GM21528 (cell line): Measurements from ENCODE around the gene DRG1.
"Not testable (repeated sequence)": the region's sequence is repeated elsewhere in the genome, so short reads cannot be mapped to it uniquely, and the experiment has no call there.

Experiments
- ATAC-seq: cut with Tn5 transposase; IDR thresholded peaks from one replicate; pipeline ENCODE4 v1.9.1; 2021; ENCODE audit warnings: mild to moderate bottlenecking, moderate library complexity; ENCODE audit not compliant: unreplicated experiment, low FRiP score

Gene DRG1

DNA sequence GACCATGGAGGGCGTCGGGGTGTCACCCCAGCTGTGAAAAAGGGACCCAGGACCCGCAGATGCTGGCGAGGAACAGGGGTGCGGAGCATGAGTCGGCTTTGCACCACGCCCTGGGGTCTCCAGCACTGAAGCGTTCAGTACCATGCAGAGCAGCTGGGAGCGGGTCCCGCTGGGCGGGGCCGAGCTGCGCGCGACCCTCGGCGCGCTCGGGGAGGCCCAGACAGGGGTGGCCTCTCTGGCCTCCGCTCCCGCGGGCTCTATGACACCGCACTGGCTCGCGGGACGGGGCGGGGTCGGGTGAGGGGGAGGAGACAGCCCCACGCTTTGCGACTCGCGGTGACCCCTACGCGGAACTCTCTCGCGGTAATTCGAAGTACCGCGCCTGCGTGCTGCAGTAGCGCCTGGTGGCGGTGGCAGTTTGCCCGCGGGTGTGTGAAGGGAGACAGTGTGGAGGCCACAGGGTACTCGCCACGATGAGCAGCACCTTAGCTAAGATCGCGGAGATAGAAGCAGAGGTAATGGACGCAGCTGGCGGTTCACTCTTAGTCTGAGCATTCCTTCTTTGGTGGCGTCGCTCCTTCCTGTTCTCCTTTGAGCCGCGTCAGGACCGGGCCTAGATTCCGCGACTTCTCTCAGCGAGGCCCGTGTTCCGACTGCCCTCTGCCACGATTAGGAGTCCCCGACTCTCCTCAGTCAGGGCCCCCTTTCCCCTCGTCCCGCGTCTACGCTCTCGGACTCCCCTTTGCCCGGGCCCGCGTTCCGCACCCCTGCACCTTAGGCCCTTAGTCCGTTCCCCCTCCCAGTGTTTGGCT, at the start of gene DRG1:
DRG1 (plus strand) TSS at position 394 of the 812 bp plus-strand sequence; CDS start at position 474, 80 bp downstream.
- peak; percentile 96 for ATAC-seq

DNA sequence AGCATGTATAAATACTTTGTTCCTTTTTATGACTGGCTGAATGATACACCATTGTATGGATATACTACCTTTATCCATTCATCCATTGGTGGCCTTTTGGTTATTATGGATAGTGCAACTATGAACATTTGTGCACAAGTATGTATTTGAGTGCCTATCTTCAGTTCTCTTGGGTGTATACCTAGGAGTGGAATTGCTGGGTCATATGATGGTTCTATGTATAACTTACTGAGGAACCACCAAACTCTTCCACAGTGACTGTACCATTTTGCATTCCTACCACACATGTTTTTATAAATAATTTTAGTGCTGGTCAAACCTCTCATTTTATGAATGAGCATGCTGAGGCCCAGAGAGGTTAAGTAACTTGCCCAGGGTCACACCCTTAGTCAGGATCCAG, 49.4 kb upstream of the DRG1 start:
- ATAC-seq, result no peak

- no peak for ATAC-seq
Observed at GRCh38 chr22:31350410-31350863, 49.0 kb upstream of the DRG1 start.

- ATAC-seq, result no peak
Observed at GRCh38 chr22:31354515-31354914, 44.9 kb upstream of the DRG1 start.

- no peak for ATAC-seq
Observed at GRCh38 chr22:31360029-31360428, 39.4 kb upstream of the DRG1 start.

GRCh38 chr22:31361743-31362142, 37.7 kb upstream of the DRG1 start:
- no peak for ATAC-seq

- no peak for ATAC-seq
Observed at GRCh38 chr22:31363885-31364465, 35.4 kb upstream of the DRG1 start.

DNA sequence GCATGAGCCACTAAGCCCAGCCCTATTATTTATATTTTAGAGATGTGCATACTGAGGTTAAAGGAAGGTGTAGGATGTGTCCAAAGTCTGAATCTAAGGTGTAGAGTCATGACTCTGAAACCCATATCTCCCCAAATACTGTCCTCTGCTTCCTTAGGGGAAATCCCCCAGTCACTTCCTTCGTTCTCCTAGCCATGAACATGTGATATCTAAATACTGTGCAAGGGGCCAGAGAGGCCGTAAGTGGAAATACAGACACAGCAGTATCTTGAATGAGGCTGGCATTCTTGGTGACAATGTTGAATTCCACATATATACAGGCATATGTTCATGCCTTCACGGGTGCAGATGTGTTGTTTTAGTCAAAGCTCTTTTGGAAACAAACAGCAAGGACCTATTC, 32.0 kb upstream of the DRG1 start:
- ATAC-seq, result no peak

DNA sequence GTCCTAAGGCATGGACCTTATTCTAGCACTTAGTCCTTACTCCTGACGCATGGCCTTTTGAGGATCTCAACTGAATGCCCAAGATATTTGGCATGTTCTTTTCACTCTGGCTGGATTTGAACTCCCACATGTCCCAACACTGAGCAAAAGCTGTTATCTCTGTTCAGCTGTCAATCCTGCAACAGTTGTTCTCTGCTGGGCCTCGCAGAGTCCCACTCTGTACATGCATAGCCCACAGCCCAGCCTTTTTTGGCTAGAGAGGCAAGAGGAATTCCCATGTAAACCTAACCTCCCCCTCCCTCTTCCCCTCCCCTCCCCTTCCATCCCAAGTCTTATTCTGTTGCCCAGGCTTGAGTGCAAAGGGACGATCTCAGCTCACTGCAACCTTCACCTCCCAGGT, 21.8 kb upstream of the DRG1 start:
- ATAC-seq, result no peak

DNA sequence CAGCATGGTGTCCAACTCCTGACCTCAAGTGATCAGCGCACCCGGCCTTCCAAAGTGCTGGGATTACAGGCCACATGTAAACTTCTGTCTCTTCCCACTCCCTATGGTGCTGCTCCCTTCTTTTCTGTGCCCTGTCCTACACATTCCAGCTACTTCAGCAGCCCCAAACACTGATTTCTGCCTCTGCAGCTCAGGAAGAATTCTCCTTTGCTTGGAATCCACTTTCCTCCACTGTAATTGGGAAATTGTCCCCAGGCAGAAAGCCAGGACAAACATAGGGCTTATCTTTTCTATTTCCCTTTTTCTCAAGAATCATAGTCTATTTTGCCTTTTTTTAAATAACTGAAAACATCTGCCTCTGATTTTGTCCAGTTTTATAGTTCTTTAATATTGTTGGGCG, 21.3 kb upstream of the DRG1 start:
- ATAC-seq, result no peak

- ATAC-seq, result not testable (repeated sequence)
Observed at GRCh38 chr22:31378651-31379050, 20.8 kb upstream of the DRG1 start.

GRCh38 chr22:31393893-31394292, 5.5 kb upstream of the DRG1 start:
- ATAC-seq, result no peak

GRCh38 chr22:31394326-31394725, 5.1 kb upstream of the DRG1 start:
- ATAC-seq, result no peak

- ATAC-seq, result no peak
Observed at GRCh38 chr22:31398231-31398630, 1.2 kb upstream of the DRG1 start.

DNA sequence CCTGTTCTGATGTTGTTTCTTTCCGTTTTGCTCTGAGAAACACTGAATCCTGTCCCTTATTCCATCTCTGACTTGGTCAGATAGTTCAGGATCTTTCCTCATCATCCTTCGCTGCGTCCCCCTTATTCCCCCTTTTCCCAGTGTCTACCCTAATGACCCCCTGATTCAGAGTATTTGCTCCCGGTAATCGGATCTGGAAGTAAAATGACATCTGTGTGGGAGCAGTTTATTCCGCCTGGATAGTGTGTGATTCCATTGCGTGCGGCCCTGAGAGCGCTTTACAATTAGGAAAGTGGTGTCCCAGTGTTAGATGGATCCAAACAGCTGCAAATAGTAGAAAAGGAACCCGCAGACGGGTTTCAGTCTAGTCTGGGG, 606 bp downstream of the DRG1 start:
- no peak for ATAC-seq

GRCh38 chr22:31402350-31402749, 2.9 kb downstream of the DRG1 start:
- not testable (repeated sequence) for ATAC-seq

DNA sequence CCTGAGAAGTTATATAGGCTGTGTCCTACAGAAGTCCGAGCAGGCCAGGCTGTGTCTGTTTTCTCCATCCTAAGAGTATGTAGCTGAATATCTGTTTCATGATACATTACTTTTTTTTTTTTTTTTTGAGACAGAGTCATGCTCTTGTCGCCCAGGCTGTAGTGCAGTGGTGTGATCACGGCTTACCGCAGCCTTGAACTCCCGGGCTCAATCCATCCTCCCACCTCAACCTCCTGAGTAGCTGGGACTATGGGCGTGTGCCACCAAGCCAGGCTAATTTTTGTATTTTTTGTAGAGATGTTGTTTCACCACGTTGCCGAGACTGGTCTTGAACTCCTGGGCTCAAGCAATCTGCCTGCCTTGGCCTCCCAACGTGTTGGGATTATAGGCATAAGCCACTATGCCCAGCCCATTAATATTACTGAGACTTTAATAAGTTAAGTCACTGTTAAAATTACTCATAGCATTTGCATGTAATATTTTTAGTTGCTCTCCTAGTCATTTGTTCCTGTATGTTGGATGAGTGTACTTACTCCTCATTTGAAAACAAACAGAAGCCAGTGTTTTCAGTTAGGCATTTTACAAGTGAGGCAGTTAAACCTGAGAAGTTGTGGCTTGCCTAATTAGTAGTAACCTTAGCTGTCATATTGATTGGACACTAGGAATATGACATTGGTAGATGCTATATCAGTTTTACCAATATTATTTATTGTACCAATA, 26.1 kb downstream of the DRG1 start:
- ATAC-seq, result no peak

DNA sequence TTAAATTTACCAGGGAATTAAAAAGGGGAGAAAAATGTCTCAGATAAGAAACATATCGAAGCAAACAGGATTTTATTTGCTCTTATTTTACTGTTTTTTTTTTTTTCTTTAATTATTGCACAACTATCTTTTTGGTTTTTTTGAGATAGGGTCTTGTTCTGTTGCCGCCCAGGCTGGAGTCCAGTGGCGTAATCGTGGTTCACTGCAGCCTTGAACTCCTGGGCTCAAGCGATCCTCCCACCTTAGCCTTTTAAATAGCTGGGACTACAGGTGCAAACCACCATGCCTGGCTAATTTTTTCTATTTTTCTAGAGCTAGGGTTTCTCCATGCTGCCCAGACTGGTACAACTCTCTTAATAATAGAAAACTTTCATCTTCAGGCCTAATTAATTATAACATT, 32.5 kb downstream of the DRG1 start:
- no peak for ATAC-seq

DNA sequence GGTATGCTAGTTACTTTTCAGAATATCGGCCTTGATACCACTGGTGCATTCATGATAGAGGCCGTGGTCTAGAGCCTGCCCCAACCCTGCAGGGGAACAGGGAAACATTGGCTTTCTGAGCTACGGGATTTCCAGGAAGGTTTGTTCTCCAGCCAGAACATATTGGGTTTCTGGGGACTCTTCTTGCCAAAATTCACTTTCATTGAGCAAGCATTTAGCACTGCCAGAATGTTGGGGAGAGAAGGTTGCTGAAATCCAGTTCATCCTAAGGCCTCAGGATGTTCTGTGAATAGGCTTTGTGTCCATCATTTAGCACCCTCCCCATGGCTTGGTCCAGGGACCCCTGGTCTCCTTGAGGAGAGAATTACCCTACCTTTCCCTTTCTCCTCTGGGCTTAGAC, 36.7 kb downstream of the DRG1 start:
- ATAC-seq, result no peak

DNA sequence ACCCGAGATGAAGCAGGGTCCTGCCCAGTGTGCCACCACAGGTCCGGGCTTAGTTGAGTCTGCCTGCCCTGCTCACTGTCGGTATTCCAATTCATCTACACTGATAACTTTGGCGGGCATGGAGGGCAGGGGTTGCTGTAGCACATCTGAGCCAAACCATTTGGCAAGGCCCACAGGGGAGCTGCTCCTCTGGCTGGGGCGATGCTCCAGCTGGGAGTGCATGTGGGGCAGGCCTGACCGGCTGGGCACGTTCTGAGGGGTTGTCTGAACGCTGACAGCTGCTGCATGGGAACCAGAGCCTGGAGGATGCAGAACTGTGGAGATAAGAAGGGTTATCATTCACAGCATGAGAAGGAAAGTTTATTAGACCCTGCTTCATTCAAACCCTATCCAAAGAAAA, 40.4 kb downstream of the DRG1 start:
- ATAC-seq, result no peak

- ATAC-seq, result no peak
Observed at GRCh38 chr22:31440681-31441080, 41.3 kb downstream of the DRG1 start.

- no peak for ATAC-seq
Observed at GRCh38 chr22:31441652-31442051, 42.2 kb downstream of the DRG1 start.
